HepG2 (cell line): ENCODE data around the gene DGCR8. TPM values are rescaled to one million over a fixed set of nuclear protein-coding genes. Genes with fewer than 3 reads are reported as not detected.

Experiments used
- microRNA counts: library from miRNA; unstranded; fragments of <30 nt; microRNA quantifications from one replicate; lab custom pipeline; 2015
- microRNA-seq: library from miRNA; unstranded; fragments of <30 nt; microRNA quantifications from one replicate; pipeline ENCODE4, GENCODE V29; 2020
- polyA plus RNA-seq, 8 experiments: library from polyadenylated mRNA; depleted of rRNA in 3 of 8; stranded (reverse) in 7 of 8; unstranded in 1 of 8; fragments of >200 nt; fragmentation: Illumina TruSeq in 4 of 8; extraction: Trizol in 4 of 8; gene quantifications; 2 replicates each; pipeline versions ENCODE4 v1.2.1 to v1.2.3, GENCODE V29; 2011 to 2016; ENCODE audit warnings: low read depth in 4 of 8, missing spikeins in 1 of 8, mixed read lengths in 1 of 8; ENCODE audit not compliant: insufficient read depth in 1 of 8
- small RNA-seq, 3 experiments: library from RNA; depleted of rRNA; stranded (forward); fragments of <200 nt; gene quantifications; one replicate each; pipeline ENCODE3, GENCODE V24; 2012; ENCODE audit warnings: low read depth in 2 of 3, low replicate concordance in 1 of 3; ENCODE audit not compliant: insufficient read length in 3 of 3, insufficient read depth in 2 of 3
- total RNA-seq, 5 experiments: library from RNA; depleted of rRNA; stranded (reverse); fragments of >200 nt; fragmentation: Illumina TruSeq; extraction: Trizol; gene quantifications; 2 replicates each; pipeline ENCODE4 v1.2.3, GENCODE V29; 2016; ENCODE audit warnings: low read depth in 1 of 5

DGCR8 gene
- total and polyA plus RNA-seq, 2 of the 13 experiments (the other 11 are each of a cell fraction or from before 2014, with no cell fraction given) = 10.2 to 23.2 TPM

MicroRNA genes within 50 kb of the gene (microRNA counts, 767-probe panel; counts per million panel counts)
- not detected for microRNA hsa-miR-1306-3p (lab: Ali Mortazavi, UCI)
- microRNA hsa-miR-185-5p (lab: Ali Mortazavi, UCI) = not detected

Small RNAs within 50 kb of the gene (microRNA-seq; reads per million reads assigned to microRNA genes)
- gene MIR185 (135 reads per million, percentile 76 among the genes with 10 or more reads in this experiment), gene MIR6816 (0.68 reads per million)

Small RNAs within 50 kb of the gene (small RNA-seq; reads per million reads assigned to genes)
- 0.81 to 107 (median 26.0) reads per million in 3 experiments for gene MIR185
- 0 to 1.9 (median 0) reads per million in 3 experiments for gene MIR6816
- 0 reads per million in 3 experiments for gene RF00017
- gene RF00599 = 0 reads per million in 3 experiments

Other genes starting within 250 kb of the DGCR8 start
- gene GNB1L, start 225.4 kb upstream of the DGCR8 start, total RNA-seq (2016; rRNA removed; fragmentation: Illumina TruSeq; extraction: Trizol) = 7.4 and 7.7 TPM in 2 replicates
- gene GNB1L, start 225.4 kb upstream of the DGCR8 start, polyA plus RNA-seq (2011; rRNA removed) = 2.1 and 2.5 TPM in 2 replicates
- 14.1 and 17.6 TPM in 2 replicates for gene RTL10, start 225.4 kb upstream of the DGCR8 start, total RNA-seq (2016; rRNA removed; fragmentation: Illumina TruSeq; extraction: Trizol)
- gene RTL10, start 225.4 kb upstream of the DGCR8 start, polyA plus RNA-seq (2011; rRNA removed) = 15.8 and 18.2 TPM in 2 replicates
- gene COMT, start 138.5 kb upstream of the DGCR8 start, total RNA-seq (2016; rRNA removed; fragmentation: Illumina TruSeq; extraction: Trizol) = 144 and 162 TPM in 2 replicates
- 156 and 194 TPM in 2 replicates for gene COMT, start 138.5 kb upstream of the DGCR8 start, polyA plus RNA-seq (2011; rRNA removed)
- 16.4 and 18.6 TPM in 2 replicates for gene TXNRD2, start 138.4 kb upstream of the DGCR8 start, total RNA-seq (2016; rRNA removed; fragmentation: Illumina TruSeq; extraction: Trizol)
- gene TXNRD2, start 138.4 kb upstream of the DGCR8 start, polyA plus RNA-seq (2011; rRNA removed) = 17.5 and 23.4 TPM in 2 replicates
- gene ARVCF, start 63.4 kb upstream of the DGCR8 start, total RNA-seq (2016; rRNA removed; fragmentation: Illumina TruSeq; extraction: Trizol) = 10.4 and 17.7 TPM in 2 replicates
- 16.4 and 23.8 TPM in 2 replicates for gene ARVCF, start 63.4 kb upstream of the DGCR8 start, polyA plus RNA-seq (2011; rRNA removed)
- 12.1 and 12.9 TPM in 2 replicates for gene TANGO2, start 59.1 kb upstream of the DGCR8 start, total RNA-seq (2016; rRNA removed; fragmentation: Illumina TruSeq; extraction: Trizol)
- gene TANGO2, start 59.1 kb upstream of the DGCR8 start, polyA plus RNA-seq (2011; rRNA removed) = 14.8 and 20.8 TPM in 2 replicates
- gene RANBP1, start 35.9 kb downstream of the DGCR8 start, total RNA-seq (2016; rRNA removed; fragmentation: Illumina TruSeq; extraction: Trizol) = 492 and 544 TPM in 2 replicates
- 167 and 181 TPM in 2 replicates for gene RANBP1, start 35.9 kb downstream of the DGCR8 start, polyA plus RNA-seq (2011; rRNA removed)
- gene TRMT2A, start 37.0 kb downstream of the DGCR8 start, total RNA-seq (2016; rRNA removed; fragmentation: Illumina TruSeq; extraction: Trizol) = 18.4 and 30.3 TPM in 2 replicates
- 24.0 and 30.8 TPM in 2 replicates for gene TRMT2A, start 37.0 kb downstream of the DGCR8 start, polyA plus RNA-seq (2011; rRNA removed)
- 2.2 and 7.5 TPM in 2 replicates for gene ZDHHC8, start 51.6 kb downstream of the DGCR8 start, total RNA-seq (2016; rRNA removed; fragmentation: Illumina TruSeq; extraction: Trizol)
- gene ZDHHC8, start 51.6 kb downstream of the DGCR8 start, polyA plus RNA-seq (2011; rRNA removed) = 21.3 and 23.8 TPM in 2 replicates
- not detected in 2 replicates for gene CCDC188, start 70.8 kb downstream of the DGCR8 start, total RNA-seq (2016; rRNA removed; fragmentation: Illumina TruSeq; extraction: Trizol)
- gene CCDC188, start 70.8 kb downstream of the DGCR8 start, polyA plus RNA-seq (2011; rRNA removed) = not detected in 2 replicates
- 0.11 and 0.22 TPM in 2 replicates for gene RTN4R, start 188.1 kb downstream of the DGCR8 start, total RNA-seq (2016; rRNA removed; fragmentation: Illumina TruSeq; extraction: Trizol)
- 0.54 and 0.77 TPM in 2 replicates for gene RTN4R, start 188.1 kb downstream of the DGCR8 start, polyA plus RNA-seq (2011; rRNA removed)
- 28.6 and 35.3 TPM in 2 replicates for gene DGCR6L, start 239.8 kb downstream of the DGCR8 start, total RNA-seq (2016; rRNA removed; fragmentation: Illumina TruSeq; extraction: Trizol)
- gene DGCR6L, start 239.8 kb downstream of the DGCR8 start, polyA plus RNA-seq (2011; rRNA removed) = 17.5 and 21.0 TPM in 2 replicates